HuH-7.5 (cell line): ENCODE results near the gene AHSA1.
"Not testable (repeated sequence)": the region's sequence is repeated elsewhere in the genome, so short reads cannot be mapped to it uniquely, and the experiment has no call there.

ENCODE experiments used
- DNase-seq: peaks from one replicate; pipeline ENCODE4 v3.0.0; 2011; ENCODE audit warnings: low spot score

AHSA1 gene

GRCh38 chr14:77457522-77458248 lies at the start of gene AHSA1, which contains the start of gene VIPAS39:
TSS of gene AHSA1 (plus strand) at chr14:77458093. CDS start at chr14:77458190, 97 bp downstream.
TSS of gene VIPAS39 (minus strand) at chr14:77457601. CDS start at chr14:77454102, 3,499 bp downstream.
- peak; percentile 76 for DNase-seq

DNA sequence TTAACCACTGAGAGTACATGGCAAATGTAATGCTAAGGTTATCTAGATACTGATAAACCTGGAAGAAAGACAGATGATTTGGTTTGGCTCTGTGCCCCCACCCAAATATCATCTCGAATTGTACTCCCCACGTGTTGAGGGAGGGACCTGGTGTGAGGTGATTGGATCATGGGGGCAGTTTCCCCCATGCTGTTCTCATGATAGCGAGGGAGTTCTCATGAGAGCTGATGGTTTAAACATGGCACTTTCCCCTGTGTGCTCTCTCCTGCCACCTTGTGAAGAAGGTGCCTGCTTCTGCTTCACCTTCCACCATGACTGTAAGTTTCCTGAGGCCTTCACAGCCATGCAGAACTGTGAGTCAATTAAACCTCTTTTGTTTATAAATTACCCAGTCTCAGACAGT lies 48.8 kb upstream of the AHSA1 start:
- DNase-seq = no peak

- not testable (repeated sequence) for DNase-seq
Observed at GRCh38 chr14:77415403-77416030, 42.4 kb upstream of the AHSA1 start.

- not testable (repeated sequence) for DNase-seq
Observed at GRCh38 chr14:77416098-77416497, 41.8 kb upstream of the AHSA1 start.

- DNase-seq = no peak
Observed at GRCh38 chr14:77416836-77417235, 41.1 kb upstream of the AHSA1 start.

DNA sequence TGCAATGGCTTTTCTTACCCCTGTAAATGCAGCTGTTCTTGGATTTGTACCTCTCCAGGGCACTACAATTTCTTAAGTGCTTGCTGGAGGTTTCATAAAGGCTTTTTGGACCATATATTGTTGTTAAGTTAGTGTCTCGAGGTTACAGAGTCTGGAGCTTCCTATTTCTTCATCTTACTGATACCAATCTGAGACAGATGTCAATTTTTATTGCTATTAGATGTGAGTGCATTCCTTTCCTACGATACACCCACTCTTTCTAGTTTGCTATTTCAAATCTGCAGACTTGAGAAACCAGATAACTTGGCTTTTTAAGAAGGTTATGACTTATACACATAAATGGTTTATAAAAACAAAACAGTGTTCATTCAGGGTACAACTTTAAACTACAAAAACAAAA lies 36.7 kb upstream of the AHSA1 start:
- no peak for DNase-seq

- DNase-seq = no peak
Observed at GRCh38 chr14:77423423-77423822, 34.5 kb upstream of the AHSA1 start, which contains the start of gene NOXRED1. TSS of gene NOXRED1 (minus strand) at chr14:77423523. CDS start at chr14:77422889, 634 bp downstream.

GRCh38 chr14:77424862-77425261 lies 33.0 kb upstream of the AHSA1 start:
- no peak for DNase-seq

- no peak for DNase-seq
Observed at GRCh38 chr14:77426396-77426795, 31.5 kb upstream of the AHSA1 start.

DNA sequence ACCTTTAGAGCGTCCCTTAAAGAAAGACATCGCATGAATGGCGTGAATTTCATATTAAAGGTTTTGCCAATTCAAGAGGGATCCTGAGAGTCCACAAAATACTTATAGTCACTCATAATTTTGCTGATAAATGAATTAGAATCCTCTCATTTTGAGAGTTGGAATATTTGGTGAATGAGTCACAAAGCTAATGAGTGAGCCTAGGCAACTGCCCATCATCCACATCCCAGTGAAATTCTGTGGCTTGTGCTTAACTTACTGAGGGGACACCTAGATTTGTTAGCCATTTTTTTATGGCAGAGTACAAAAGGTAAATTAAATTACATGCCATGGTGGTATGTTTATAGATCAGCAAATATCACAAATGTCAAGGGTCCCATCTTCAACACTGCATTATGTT lies 21.9 kb upstream of the AHSA1 start:
- no peak for DNase-seq

GRCh38 chr14:77438596-77438995 lies 19.3 kb upstream of the AHSA1 start:
- DNase-seq = no peak

- DNase-seq = no peak
Observed at GRCh38 chr14:77439861-77440260, 18.0 kb upstream of the AHSA1 start.

- no peak for DNase-seq
Observed at GRCh38 chr14:77442196-77442595, 15.7 kb upstream of the AHSA1 start.

DNA sequence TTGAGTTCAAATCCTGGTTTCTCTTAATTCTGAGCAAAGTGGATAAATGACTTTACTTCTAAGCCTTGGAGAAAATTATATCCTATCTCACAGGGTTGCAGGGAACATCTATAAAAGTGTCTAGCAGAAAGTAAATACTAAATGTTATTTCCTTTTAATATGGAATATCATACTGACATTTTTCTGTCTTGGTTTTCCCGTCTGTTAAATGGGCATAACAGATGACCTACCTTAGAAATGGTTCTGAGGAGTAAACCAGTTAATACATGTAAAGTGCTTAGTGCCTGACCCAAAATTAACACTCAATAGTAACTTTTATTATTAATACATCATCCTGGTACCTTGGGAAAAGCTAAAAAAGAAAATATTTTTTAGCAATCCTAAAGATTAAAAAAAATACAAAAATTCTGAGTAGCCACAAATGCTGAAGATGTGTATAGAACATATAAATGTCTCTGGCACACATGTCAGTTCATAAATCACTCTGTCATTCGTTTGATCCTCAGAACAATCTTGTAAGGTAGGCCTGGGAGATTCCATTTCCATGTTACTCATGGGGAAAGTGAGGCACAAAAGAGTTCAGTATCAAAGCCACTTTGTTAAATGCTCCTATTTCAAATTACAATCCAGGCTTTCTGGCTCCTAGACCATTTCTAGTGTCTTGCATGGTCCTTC lies 1.8 kb upstream of the AHSA1 start:
- no peak for DNase-seq

DNA sequence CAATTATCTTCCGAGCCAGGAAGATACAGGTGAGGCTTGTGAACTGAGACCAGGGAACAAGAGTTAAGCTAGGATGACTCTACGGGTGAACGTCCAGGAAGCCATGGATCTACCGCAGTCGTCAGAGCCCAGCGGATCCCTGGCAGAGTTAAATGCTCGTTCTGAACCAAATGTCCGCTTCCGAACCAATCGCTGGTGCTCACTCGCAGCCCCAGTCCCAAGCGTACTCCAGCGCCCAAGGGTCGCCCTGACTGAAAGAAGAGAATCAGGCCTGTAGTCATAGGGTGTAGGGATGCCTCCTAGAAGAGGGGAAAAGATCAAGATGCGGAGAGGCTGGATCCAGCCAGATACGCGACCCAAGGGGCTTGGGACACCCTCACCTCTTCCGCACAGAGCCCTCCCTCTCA lies 775 bp upstream of the AHSA1 start:
- DNase-seq = no peak

- peak; percentile 28 for DNase-seq
Observed at GRCh38 chr14:77458249-77458950, 507 bp downstream of the AHSA1 start.

- peak; percentile 44 for DNase-seq
Observed at GRCh38 chr14:77459072-77459723, 1.3 kb downstream of the AHSA1 start.

GRCh38 chr14:77467801-77468200 lies 9.9 kb downstream of the AHSA1 start:
- DNase-seq = no peak

DNA sequence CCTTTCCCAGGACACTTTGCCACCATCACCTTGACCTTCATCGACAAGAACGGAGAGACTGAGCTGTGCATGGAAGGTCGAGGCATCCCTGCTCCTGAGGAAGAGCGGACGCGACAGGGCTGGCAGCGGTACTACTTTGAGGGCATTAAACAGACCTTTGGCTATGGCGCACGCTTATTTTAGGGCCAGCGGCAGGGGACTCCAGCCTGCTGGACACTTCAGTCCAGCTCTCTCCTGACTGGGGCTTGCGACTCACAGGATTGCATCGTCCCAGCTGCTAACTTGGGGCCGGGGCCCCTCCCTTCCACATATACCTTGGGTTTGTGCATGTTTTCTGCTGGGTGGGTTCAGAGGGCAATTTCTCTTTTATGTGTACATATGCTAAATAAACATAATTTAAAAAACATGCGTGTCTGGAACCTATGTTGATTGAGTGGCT lies 11.2 kb downstream of the AHSA1 start:
- DNase-seq = no peak

DNA sequence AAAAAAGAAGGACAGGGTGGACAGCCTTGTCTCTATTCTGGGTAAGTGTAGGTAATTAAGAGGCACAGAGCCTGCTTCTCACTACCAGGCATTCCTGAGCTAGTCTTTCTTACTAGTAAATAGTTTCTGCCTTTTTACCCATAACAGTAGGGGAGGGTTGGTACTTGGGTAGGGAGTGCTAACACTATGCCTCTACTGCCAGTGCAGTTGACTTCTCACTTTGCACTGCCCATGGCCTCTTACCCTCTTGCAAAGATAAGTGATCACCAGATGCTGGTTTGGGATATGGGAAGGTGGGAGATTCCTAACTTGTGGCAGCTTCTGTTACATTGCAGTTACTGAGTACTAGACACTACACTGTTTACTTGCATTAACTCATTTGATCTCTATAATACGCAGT lies 11.6 kb downstream of the AHSA1 start:
- no peak for DNase-seq

- DNase-seq = no peak
Observed at GRCh38 chr14:77470224-77470870, 12.5 kb downstream of the AHSA1 start.
